K562 (cell line): ENCODE measurements around the gene TMEM176B. TPM values are rescaled to one million over a fixed set of nuclear protein-coding genes. Genes with fewer than 3 reads are reported as not detected.

Experiments
- ATAC-seq: fragments of 200-7000 bp; cut with Tn5 transposase; 3 replicates; pipeline ENCODE4 v1.9.1; 2020; ENCODE audit warnings: moderate library complexity
- BruUV-seq: library from RNA; stranded (reverse); fragments of 400-500 nt; replicated peaks from 2 replicates; lab custom pipeline; 2021; lab: Mats Ljungman, UMichigan
- CTCF ChIA-PET: fragments of 300-600 bp; formaldehyde crosslinking; extraction: SDS; loops from one replicate; lab custom pipeline; 2021; ENCODE audit warnings: low intra/inter-chr PET ratio; lab: Yijun Ruan, JAX
- POLR2A ChIA-PET: fragments of 300-600, 350-650 bp; sonication (Branson Sonifier 250); formaldehyde crosslinking; extraction: SDS; loops from one replicate; lab custom pipeline; 2021; ENCODE audit warnings: antibody characterized with exemption, inconsistent platforms; lab: Yijun Ruan, JAX
- DNase-seq, 4 experiments: peaks; one replicate each; pipeline versions ENCODE4 v3.0.0 to v3.0.0-alpha.2; 2011 to 2018; ENCODE audit warnings: low spot score in 3 of 4, mixed read lengths in 3 of 4; ENCODE audit errors: extremely low read depth in 1 of 4
- FAIRE-seq: peaks from 2 replicates; lab custom pipeline; 2011; peaks lifted over from hg19 to GRCh38; lab: Jason Lieb, UNC
- H2AFZ ChIP-seq: 2 replicates; pipeline ENCODE4 v1.6.0; 2011; ENCODE audit warnings: low read depth, low read length, control low read depth, inconsistent platforms
- H3K27ac ChIP-seq: fragments of 200-600 bp; 3 replicates; pipeline ENCODE4 v1.8.0; 2011; ENCODE audit warnings: low read depth, mild to moderate bottlenecking, control low read depth, inconsistent platforms, low read length, moderate library complexity, mixed read lengths; ENCODE audit errors: extremely low read depth
- H3K27me3 ChIP-seq, 2 experiments: fragments of 300-600 bp in 1 of 2; 2 replicates in 1 of 2; 3 replicates in 1 of 2; pipeline versions ENCODE4 v1.6.0 to v1.8.0; 2011; ENCODE audit warnings: inconsistent platforms in 2 of 2, low read length in 2 of 2, mild to moderate bottlenecking in 1 of 2, mixed read lengths in 1 of 2, moderate library complexity in 1 of 2; ENCODE audit not compliant: control insufficient read depth in 2 of 2, insufficient read depth in 2 of 2
- H3K36me3 ChIP-seq: fragments of 300-600 bp; 3 replicates; pipeline ENCODE4 v1.8.0; 2011; ENCODE audit warnings: mild to moderate bottlenecking, low read length, inconsistent platforms; ENCODE audit not compliant: control insufficient read depth, insufficient read depth
- H3K4me1 ChIP-seq, 2 experiments: fragments of 200-600 bp in 1 of 2; replicated peaks in 1 of 2; 2 replicates in 1 of 2; 3 replicates in 1 of 2; pipeline versions ENCODE4 v1.5.1 to v1.8.0; 2011; ENCODE audit warnings: inconsistent platforms in 2 of 2, low read length in 2 of 2, mild to moderate bottlenecking in 1 of 2, mixed read lengths in 1 of 2, moderate library complexity in 1 of 2; ENCODE audit not compliant: control insufficient read depth in 2 of 2, insufficient read depth in 2 of 2
- H3K4me2 ChIP-seq: 2 replicates; pipeline ENCODE4 v1.6.1; 2011; ENCODE audit warnings: low read length, control low read depth, inconsistent platforms, mixed read lengths; ENCODE audit not compliant: insufficient read depth
- H3K4me3 ChIP-seq: fragments of 200-600 bp; sonication (generic), shearing (Covaris generic); 2 replicates; pipeline ENCODE4 v1.5.1; 2016; ENCODE audit warnings: control low read depth, inconsistent platforms
- H3K79me2 ChIP-seq: fragments of 200-600 bp; 3 replicates; pipeline ENCODE4 v1.8.0; 2011; ENCODE audit warnings: low read length, inconsistent platforms; ENCODE audit not compliant: control insufficient read depth, insufficient read depth
- H3K9ac ChIP-seq, 2 experiments: 2 replicates each; pipeline versions ENCODE4 v1.6.0 to v1.6.1; 2011; ENCODE audit warnings: low read depth in 2 of 2, low read length in 2 of 2, control low read depth in 1 of 2, inconsistent platforms in 1 of 2, mild to moderate bottlenecking in 1 of 2, mixed read lengths in 1 of 2; ENCODE audit not compliant: insufficient read depth in 1 of 2
- H3K9me1 ChIP-seq: one replicate; pipeline ENCODE4 v1.6.0; 2011; ENCODE audit warnings: inconsistent platforms, mild to moderate bottlenecking, low read length, moderate library complexity; ENCODE audit not compliant: control insufficient read depth, insufficient read depth
- H3K9me3 ChIP-seq: replicated peaks from 2 replicates; pipeline ENCODE4 v1.5.1; 2011; ENCODE audit warnings: low read depth, low read length, inconsistent platforms; ENCODE audit not compliant: control insufficient read depth, insufficient read depth
- H4K20me1 ChIP-seq: replicated peaks from 2 replicates; pipeline ENCODE4 v1.6.1; 2011; ENCODE audit warnings: low read length, inconsistent platforms, mixed read lengths; ENCODE audit not compliant: control insufficient read depth, insufficient read depth
- ARID3A ChIP-seq: IDR thresholded peaks from 2 replicates; pipeline ENCODE4 v1.6.1; 2012; ENCODE audit warnings: low read depth, low read length, improper control_type of control experiment, borderline replicate concordance
- CEBPG ChIP-seq, 3 experiments: fragments of 200-800 bp in 1 of 3; sonication (Bioruptor generic) in 1 of 3; sonication (generic) in 1 of 3; formaldehyde crosslinking in 1 of 3; IDR thresholded peaks in 2 of 3; conservative IDR thresholded peaks in 1 of 3; 2 replicates each; pipeline versions ENCODE4 v1.6.1 to v1.8.0; 2016 to 2022; ENCODE audit warnings: missing compliant biosample characterization in 2 of 3, missing genetic modification characterization in 2 of 3, mild to moderate bottlenecking in 1 of 3, missing genetic modification reagents in 1 of 3
- U2AF2 ChIP-seq: fragments of 200-400 bp; formaldehyde crosslinking; optimal IDR thresholded peaks from 2 replicates; pipeline ENCODE3; 2017; ENCODE audit warnings: low read depth, mild to moderate bottlenecking, low read length
- ZNF407 ChIP-seq: fragments of 450-650 bp; IDR thresholded peaks from 2 replicates; pipeline ENCODE4 v1.6.1; 2016; ENCODE audit warnings: low read depth
- WGBS: fragments of 100-300 bp; shearing (Covaris generic); methylation state at CpG from one replicate; pipeline ENCODE4 v1.1.6; 2016; ENCODE audit warnings: low coverage, mixed read lengths; ENCODE audit not compliant: insufficient coverage; ENCODE audit errors: missing lambda C conversion rate; 5-methylcytosine and 5-hydroxymethylcytosine counted together
- in situ Hi-C: fragments of 300-500 bp; cut with MboI; formaldehyde crosslinking; loops from 4 replicates; pipeline ENCODE4 v1.15.0; 2018; ENCODE audit warnings: inconsistent platforms, mixed read lengths
- intact Hi-C: fragments of 100-400 bp; cut with micrococcal nuclease; formaldehyde crosslinking; loops from 2 replicates; pipeline ENCODE4 v1.14.2; 2022
- polyA plus RNA-seq, 8 experiments: library from polyadenylated mRNA; depleted of rRNA in 4 of 8; stranded (reverse) in 5 of 8; unstranded in 3 of 8; fragments of >200 nt; fragmentation: Nextera tagmentation in 2 of 8; fragmentation: Illumina TruSeq in 1 of 8; extraction: Ambion mirVana in 2 of 8; extraction: Trizol in 1 of 8; gene quantifications; 2 replicates each; pipeline versions ENCODE4 v1.2.1 to v1.2.3, GENCODE V29; 2011 to 2014; ENCODE audit warnings: inconsistent platforms in 1 of 8, missing spikeins in 1 of 8
- total RNA-seq, 7 experiments: library from RNA; depleted of rRNA in 6 of 7; stranded (reverse); fragments of >200 nt in 6 of 7; fragmentation: Illumina TruSeq in 2 of 7; extraction: Trizol in 2 of 7; gene quantifications; 2 replicates each; pipeline versions ENCODE4 v1.2.1 to v1.2.3, GENCODE V29; 2011 to 2021; ENCODE audit warnings: low replicate concordance in 1 of 7

The TMEM176B gene
- total and polyA plus RNA-seq, 9 of the 15 experiments (the other 6 are each of a cell fraction or from before 2014, with no cell fraction given): 0.19 to 0.60 TPM; not detected in 7

DNA sequence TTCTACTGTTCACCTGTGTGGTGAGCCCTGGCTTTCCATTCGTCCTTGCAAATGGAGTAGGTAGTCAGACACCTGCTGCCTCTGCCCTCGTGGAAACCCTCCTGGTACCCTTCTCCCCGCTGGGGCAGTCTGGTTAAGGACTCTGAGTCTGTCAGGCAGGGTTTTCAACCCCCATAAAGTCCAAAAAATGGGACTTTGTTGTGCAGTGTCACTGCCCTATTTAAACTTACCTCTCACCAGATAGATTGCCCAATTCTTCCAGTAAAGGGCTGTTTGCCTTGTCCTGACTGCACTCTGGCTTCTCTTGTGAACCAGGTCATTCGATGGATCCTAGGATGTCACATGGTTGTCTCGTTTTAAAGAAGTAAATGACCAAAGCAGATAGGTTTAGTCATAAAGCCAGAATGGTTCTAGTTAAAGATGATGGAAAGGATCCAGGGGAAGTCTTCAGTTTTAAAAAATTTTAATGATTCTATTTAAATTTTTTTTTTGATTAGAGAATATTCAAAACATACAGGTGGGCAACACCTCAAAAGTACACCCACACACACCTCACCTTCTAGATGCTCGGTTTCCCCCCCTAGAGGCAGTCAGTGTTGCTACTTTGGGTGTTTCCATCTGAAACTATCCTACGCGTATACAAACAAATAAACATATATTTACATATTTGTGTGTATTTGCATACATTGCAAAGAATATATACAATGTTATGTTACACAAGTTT lies 22.0 kb downstream of the TMEM176B start:
- Histone ChIP-seq H3K9me3 (no peaks in the 10 kb centered on the region), H3K4me1 (no peaks in the 10 kb centered on the region), H3K9me1 (no peaks in the 10 kb centered on the region), H3K27ac (no peak overlapping the region), H4K20me1 (no peaks in the 10 kb centered on the region), H3K4me3 (no peak overlapping the region), H3K36me3 (no peaks in the 10 kb centered on the region), H2AFZ (no peak overlapping the region), H3K27me3 (peaks cover 9 to 15% of the 10 kb centered on the region in 2 experiments; a peak in 3 of 5 replicates), H3K79me2 (no peaks in the 10 kb centered on the region), H3K9ac (no peak overlapping the region), H3K4me2 (no peak overlapping the region)
- DNase-seq (peak in 1 of 4 experiments; percentile 17), ATAC-seq (peak; percentile 61), FAIRE-seq (no peak)
- no peak for TF ChIP-seq U2AF2
- no peak for TF ChIP-seq ARID3A
- no peak for TF ChIP-seq ZNF407
- TF ChIP-seq CEBPG (CRISPR knock-in tag; IDR thresholded peaks at IDR 0.05): no peak
- TF ChIP-seq CEBPG (tag; conservative IDR thresholded peaks at IDR 0.05 in 1 of 2, IDR thresholded peaks at IDR 0.05 in 1 of 2): peak in 1 of 2 experiments; percentile 32; a peak in 2 of 4 replicates
- intact Hi-C loops (loop anchor here (1.0 to 2.0 kb wide), 4 partner anchors 99 to 394 kb away; no protein-coding TSS in a partner anchor), in situ Hi-C loops (no loop called here)
- CTCF ChIA-PET: interaction anchor here (0.6 to 2.5 kb wide), 11 partner anchors 29 to 394 kb away, joined by 3 to 22 read pairs (median 5); no protein-coding TSS in a partner anchor
- 12% methylated on average over 8 of the region's 8 CpGs for WGBS
- POLR2A ChIA-PET: interaction anchor here (0.5 to 1.0 kb wide), 3 partner anchors 15 to 426 kb away, joined by 3 to 5 read pairs (median 5); no protein-coding TSS in a partner anchor
- BruUV-seq: no TSS peak
